ENCODE measurements around the gene ABLIM2.
"Not testable (repeated sequence)": the region's sequence is repeated elsewhere in the genome, so short reads cannot be mapped to it uniquely, and the experiment has no call there.

Gene ABLIM2

GRCh38 chr4:8144359-8144758, 14.3 kb downstream of the ABLIM2 start:
- FAIRE-seq (no peak), DNase-seq (ENCODE audit: insufficient read length, low spot score) (peak; percentile 65)
- no peak for TF ChIP-seq CTCF (IDR thresholded peaks at IDR 0.05; ENCODE audit: insufficient read depth, missing control alignments)

- TF ChIP-seq CTCF (IDR thresholded peaks at IDR 0.05; ENCODE audit: insufficient read depth, missing control alignments) = no peak
- no peak for DNase-seq (ENCODE audit: insufficient read length, low spot score)
- FAIRE-seq = no peak
Observed at GRCh38 chr4:8143392-8144140, 15.0 kb downstream of the ABLIM2 start.

- no peak for DNase-seq (ENCODE audit: insufficient read length, low spot score)
- FAIRE-seq = no peak
- TF ChIP-seq CTCF (IDR thresholded peaks at IDR 0.05; ENCODE audit: insufficient read depth, missing control alignments) = no peak
Observed at GRCh38 chr4:8142556-8142955, 16.1 kb downstream of the ABLIM2 start.

- no peak for FAIRE-seq
- no peak for DNase-seq (ENCODE audit: insufficient read length, low spot score)
- no peak for TF ChIP-seq CTCF (IDR thresholded peaks at IDR 0.05; ENCODE audit: insufficient read depth, missing control alignments)
Observed at GRCh38 chr4:8141935-8142334, 16.7 kb downstream of the ABLIM2 start.

- FAIRE-seq (no peak), DNase-seq (ENCODE audit: insufficient read length, low spot score) (no peak)
- no peak for TF ChIP-seq CTCF (IDR thresholded peaks at IDR 0.05; ENCODE audit: insufficient read depth, missing control alignments)
Observed at GRCh38 chr4:8140915-8141314, 17.7 kb downstream of the ABLIM2 start.

GRCh38 chr4:8139726-8140125, 18.9 kb downstream of the ABLIM2 start:
- not testable (repeated sequence) for DNase-seq (ENCODE audit: insufficient read length, low spot score); FAIRE-seq

- no peak for TF ChIP-seq CTCF (IDR thresholded peaks at IDR 0.05; ENCODE audit: insufficient read depth, missing control alignments)
- DNase-seq (ENCODE audit: insufficient read length, low spot score) = no peak
- FAIRE-seq = no peak
Observed at GRCh38 chr4:8136972-8137710, 21.5 kb downstream of the ABLIM2 start.

Data from D721Med (cell line).